AG04449 (cell line): ENCODE data around the gene AKR1A1.
A peak's percentile ranks its signal among the peaks of the same experiment; 100 is the strongest.
"Not testable (repeated sequence)": the region's sequence is repeated elsewhere in the genome, so short reads cannot be mapped to it uniquely, and the experiment has no call there.

ENCODE experiments used
- CTCF ChIA-PET: fragments of 350-600 bp; formaldehyde crosslinking; extraction: SDS; loops from one replicate; lab custom pipeline; 2021; ENCODE audit warnings: antibody characterized with exemption; lab: Yijun Ruan, JAX
- POLR2A ChIA-PET: fragments of 400-600, 350-600 bp; formaldehyde crosslinking; extraction: SDS; loops from one replicate; lab custom pipeline; 2020; ENCODE audit warnings: antibody characterized with exemption, inconsistent platforms; lab: Yijun Ruan, JAX
- DNase-seq: peaks from one replicate; pipeline ENCODE4 v3.0.0-alpha.2; 2010; ENCODE audit warnings: low read depth, low spot score
- H3K4me3 ChIP-seq: 2 replicates; pipeline ENCODE4 v1.5.1; 2011; ENCODE audit warnings: low read depth, mild to moderate bottlenecking, control low read depth, low read length
- TF ChIP-seq, protein P1 (sequence below): IDR thresholded peaks from one replicate; pipeline ENCODE4 v1.5.1; 2011; ENCODE audit warnings: mild to moderate bottlenecking, moderate library complexity, low read length, control low read depth, inconsistent platforms; ENCODE audit not compliant: insufficient read depth; ENCODE audit errors: missing control alignments

AKR1A1 gene

DNA sequence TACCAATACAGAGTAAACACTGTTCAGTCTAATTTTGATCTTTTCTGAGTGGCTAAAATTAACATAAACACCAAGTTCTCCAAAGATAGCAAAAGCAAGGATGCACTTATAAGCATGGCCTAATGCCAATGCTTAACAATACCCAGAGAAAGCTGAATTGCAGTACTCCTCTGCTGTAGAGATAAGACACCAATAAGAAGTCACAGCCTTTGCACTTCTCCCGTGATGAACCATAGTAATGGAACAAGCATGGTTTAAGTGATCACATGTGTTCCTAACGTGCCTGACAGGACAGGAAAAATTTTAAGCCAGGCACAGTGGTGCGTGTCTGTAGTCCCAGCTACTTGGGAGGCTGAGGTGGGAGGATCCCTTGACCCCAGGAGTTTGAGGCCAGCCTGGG is 34.6 kb upstream of the AKR1A1 start:
- POLR2A ChIA-PET = interaction anchor here (0.8 to 1.2 kb wide), 2 partner anchors 8 to 69 kb away, joined by 3 read pairs; no protein-coding TSS in a partner anchor
- DNase-seq = no peak
- TF ChIP-seq, protein P1, sequence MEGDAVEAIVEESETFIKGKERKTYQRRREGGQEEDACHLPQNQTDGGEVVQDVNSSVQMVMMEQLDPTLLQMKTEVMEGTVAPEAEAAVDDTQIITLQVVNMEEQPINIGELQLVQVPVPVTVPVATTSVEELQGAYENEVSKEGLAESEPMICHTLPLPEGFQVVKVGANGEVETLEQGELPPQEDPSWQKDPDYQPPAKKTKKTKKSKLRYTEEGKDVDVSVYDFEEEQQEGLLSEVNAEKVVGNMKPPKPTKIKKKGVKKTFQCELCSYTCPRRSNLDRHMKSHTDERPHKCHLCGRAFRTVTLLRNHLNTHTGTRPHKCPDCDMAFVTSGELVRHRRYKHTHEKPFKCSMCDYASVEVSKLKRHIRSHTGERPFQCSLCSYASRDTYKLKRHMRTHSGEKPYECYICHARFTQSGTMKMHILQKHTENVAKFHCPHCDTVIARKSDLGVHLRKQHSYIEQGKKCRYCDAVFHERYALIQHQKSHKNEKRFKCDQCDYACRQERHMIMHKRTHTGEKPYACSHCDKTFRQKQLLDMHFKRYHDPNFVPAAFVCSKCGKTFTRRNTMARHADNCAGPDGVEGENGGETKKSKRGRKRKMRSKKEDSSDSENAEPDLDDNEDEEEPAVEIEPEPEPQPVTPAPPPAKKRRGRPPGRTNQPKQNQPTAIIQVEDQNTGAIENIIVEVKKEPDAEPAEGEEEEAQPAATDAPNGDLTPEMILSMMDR = no peak
- no peak overlapping the region for H3K4me3 ChIP-seq
- CTCF ChIA-PET = interaction anchor here (0.9 to 3.0 kb wide), 2 partner anchors 53 to 502 kb away, joined by 3 to 24 read pairs; no protein-coding TSS in a partner anchor

DNA sequence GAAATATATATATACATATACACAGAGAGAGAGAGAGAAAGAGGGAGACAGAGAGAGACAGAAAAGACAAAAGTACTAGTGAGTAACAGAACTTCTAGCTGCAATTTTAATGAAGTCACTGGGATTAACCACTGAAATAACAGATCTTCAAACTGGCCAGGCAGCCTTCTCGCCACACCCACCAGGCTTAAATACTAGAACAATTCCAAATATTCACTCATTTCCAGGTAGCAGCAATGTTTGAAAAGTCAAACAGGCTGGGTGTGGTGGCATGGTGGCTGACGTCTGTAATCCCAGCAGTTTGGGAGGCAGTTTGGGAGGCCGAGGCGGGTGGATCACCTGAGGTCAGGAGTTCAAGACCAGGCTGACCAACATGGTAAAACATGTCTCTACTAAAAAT is 34.2 kb upstream of the AKR1A1 start:
- CTCF ChIA-PET = interaction anchor here (1.5 to 3.0 kb wide), 2 partner anchors 9 to 53 kb away, joined by 3 to 24 read pairs; no protein-coding TSS in a partner anchor
- no peak for DNase-seq
- POLR2A ChIA-PET = interaction anchor here (0.8 to 1.2 kb wide), 2 partner anchors 9 to 68 kb away, joined by 3 read pairs; no protein-coding TSS in a partner anchor
- TF ChIP-seq, protein P1 = no peak
- H3K4me3 ChIP-seq = no peak overlapping the region

DNA sequence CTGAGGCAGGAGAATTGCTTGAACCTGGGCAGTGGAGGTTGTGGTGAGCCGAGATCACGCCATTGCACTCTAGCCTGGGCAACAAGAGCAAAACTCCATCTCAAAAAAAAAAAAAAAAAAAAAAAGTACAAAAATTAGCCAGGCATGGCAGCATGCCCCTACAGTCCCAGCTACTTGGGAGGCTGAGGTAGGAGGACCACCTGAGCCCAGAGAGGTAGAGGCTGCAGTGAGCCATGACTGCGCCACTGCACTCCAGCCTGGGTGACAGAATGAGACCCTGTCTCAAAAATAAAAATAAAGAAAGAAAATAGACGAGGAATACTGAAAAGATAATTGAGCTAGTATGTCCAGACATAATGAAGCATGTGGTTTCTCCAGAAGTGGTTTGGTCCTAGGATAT is 32.3 kb upstream of the AKR1A1 start:
- CTCF ChIA-PET = interaction anchor here (0.7 to 4.7 kb wide), 3 partner anchors 24 to 52 kb away, joined by 3 to 41 read pairs (median 3); partner anchors contain the start of gene TESK2
- H3K4me3 ChIP-seq, DNase-seq: not testable (repeated sequence)
- POLR2A ChIA-PET = interaction anchor here (1.1 to 5.1 kb wide), 2 partner anchors 10 to 179 kb away, joined by 3 to 56 read pairs; partner anchors contain the start of genes MUTYH and TOE1

DNA sequence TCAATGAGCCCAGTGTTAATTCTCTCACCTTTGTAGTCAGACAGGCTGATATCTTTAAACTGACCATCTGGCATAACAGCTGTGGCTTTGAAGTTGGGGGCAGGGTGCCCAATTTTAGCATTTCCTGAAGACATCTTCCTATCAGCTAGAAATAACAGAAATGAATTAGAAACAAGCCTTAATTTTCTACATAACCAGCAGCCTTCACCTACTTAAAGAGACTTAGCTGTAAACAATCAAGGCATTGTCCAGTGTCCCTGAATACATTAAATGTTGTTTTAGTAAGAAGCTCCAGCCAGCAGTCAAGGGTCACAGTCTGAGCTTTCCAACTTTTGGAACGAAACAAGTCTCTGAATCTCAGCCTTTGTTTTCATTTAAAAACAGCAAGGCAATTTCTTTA is 31.7 kb upstream of the AKR1A1 start:
- POLR2A ChIA-PET = interaction anchor here (1.1 to 5.1 kb wide), 2 partner anchors 11 to 179 kb away, joined by 3 to 56 read pairs; partner anchors contain the start of genes MUTYH and TOE1
- CTCF ChIA-PET = interaction anchor here (0.9 to 4.7 kb wide), 3 partner anchors 23 to 363 kb away, joined by 3 to 41 read pairs (median 3); no protein-coding TSS in a partner anchor
- DNase-seq = no peak
- H3K4me3 ChIP-seq = peak overlapping the region; percentile 34; the same call in 1 of the 2 replicates
- TF ChIP-seq, protein P1 = no peak

DNA sequence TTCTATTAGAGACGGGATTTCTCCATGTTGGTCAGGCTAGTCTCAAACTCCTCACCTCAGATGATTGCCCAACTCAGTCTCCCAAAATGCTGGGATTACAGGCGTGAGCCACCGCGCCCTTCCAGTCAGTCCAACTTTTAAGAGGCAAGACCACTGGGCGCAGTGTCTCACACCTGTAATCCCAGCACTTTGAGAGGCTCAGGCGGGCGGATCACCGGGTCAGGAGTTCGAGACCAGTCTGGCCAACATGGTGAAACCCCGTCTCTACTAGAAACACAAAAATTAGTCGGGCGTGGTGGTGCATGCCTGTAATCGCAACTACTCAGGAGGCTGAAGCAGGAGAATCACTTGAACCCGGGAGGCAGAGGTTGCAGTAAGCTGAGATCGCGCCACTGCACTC is 30.9 kb upstream of the AKR1A1 start:
- not testable (repeated sequence) for DNase-seq
- ChIA-PET POLR2A (interaction anchor here (5.1 kb wide), 1 partner anchor 11 kb away, joined by 56 read pairs; no protein-coding TSS in a partner anchor), CTCF (interaction anchor here (0.9 to 4.7 kb wide), 3 partner anchors 22 to 362 kb away, joined by 3 to 41 read pairs (median 3); no protein-coding TSS in a partner anchor)
- peak overlapping the region; percentile 6 for H3K4me3 ChIP-seq

DNA sequence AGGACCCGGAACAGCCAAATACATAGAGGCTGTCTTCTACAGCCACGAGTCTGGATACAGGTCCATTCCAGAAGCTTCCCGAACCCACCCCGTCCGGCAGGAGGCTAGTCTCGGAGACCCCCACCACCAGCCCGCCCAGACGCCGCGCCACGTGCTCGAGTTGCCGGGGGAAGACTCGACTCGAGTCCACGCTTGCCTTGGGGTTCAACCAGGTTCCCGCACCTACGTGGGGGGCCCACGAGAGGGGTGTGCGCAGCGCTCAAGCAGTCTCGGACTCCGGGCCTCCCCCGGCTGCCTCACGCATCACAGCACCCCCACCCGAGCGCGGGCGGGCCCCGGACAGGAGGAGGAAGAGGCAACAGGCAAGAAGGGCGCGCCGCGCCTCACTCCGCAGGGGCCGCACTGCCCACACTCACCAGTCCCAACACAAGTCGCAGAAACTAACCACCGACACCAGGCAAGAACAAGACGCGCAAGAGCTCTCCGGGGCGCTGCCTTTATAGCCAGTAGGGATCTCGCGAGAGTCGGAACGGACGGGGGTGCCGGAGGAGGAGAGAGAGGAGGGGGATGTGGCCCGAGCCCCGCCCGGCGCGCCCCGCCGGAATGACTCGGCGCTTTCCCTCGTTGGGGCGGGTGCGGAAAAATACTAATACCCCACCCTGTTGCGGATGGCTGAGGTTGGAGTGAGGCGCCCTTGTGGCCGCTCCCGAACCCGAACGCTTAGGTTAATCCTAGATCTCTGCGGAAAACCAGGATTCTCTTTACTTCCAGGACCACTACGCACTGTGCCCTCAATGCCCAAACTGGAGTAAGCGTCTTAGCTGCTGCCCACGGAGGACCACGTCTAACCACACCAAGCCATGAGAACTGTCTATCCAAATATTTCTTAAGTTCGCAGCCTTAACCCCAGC is 29.0 kb upstream of the AKR1A1 start, which contains the start of gene PRDX1:
Gene PRDX1 (minus strand): TSS at position 472 of the 911 bp plus-strand sequence. CDS start 2,841 bp downstream, outside the sequence.
- DNase-seq = peak; percentile 67
- CTCF ChIA-PET = interaction anchor here (0.8 to 4.7 kb wide), 4 partner anchors 9 to 173 kb away, joined by 3 to 41 read pairs (median 9); no protein-coding TSS in a partner anchor
- POLR2A ChIA-PET = interaction anchor here (0.5 to 5.1 kb wide), 49 partner anchors 8 to 791 kb away, joined by 3 to 56 read pairs (median 4); partner anchors contain the start of genes AKR1A1, BTBD19, CCDC163 and GPBP1L1
- TF ChIP-seq, protein P1 = peak; percentile 22
- H3K4me3 ChIP-seq = peak within 1 kb of the TSS; percentile 95
